MM.1S (cell line): ENCODE data around the gene CMIP.

Experiments used
- EZH2 ChIP-seq: fragments of 300-600 bp; sonication (generic); optimal IDR thresholded peaks from 2 replicates; pipeline ENCODE3; 2017; ENCODE audit warnings: low read depth, mild to moderate bottlenecking, antibody characterized with exemption, low read length, mixed read lengths
- TF ChIP-seq, protein P1 (sequence below): fragments of 300-600 bp; sonication (generic); IDR thresholded peaks from 2 replicates; pipeline ENCODE4 v1.5.1; 2016; ENCODE audit warnings: antibody characterized with exemption, low read length, mixed read lengths

DNA sequence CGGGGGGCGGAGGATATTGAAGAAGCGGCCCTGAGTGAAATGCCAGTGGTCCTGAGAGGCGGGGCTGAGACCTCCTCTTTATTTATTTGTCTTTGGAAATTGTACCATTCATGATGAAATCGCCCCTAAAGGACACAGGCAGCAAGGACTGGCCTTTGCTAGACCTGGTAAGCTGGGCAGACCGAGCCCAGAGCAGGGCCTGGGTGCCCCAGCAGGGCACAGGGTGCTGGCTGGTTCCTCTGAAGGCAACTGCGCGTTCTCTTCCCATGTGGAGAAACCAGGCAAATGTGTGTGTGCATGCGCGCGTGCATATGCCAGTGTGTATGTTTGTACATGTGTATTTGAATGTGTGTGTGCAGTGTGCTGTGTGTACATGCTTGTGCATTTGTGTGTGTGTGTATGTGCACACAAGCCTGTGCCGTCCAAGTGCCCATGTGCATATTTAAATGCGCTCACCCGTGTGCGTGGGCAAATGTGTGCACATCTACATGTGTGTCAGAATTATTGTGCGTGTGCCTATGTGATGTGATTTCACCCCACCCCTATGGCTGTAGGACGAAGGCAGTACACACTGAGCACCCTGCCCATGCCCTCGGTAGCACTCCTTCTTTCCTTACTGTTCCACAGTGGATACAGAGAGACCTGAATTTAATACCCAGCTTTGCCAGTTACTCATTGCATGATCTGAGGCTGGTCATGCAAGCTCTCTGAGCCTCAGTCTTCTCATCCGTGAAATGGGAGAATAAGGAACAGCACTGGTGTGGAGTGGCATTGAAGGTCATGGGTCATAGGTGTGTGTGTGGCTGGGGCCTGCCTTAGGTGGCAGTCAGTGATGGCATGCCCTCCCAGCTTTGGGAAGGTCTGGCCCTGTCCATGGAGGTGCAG is 105.2 kb downstream of the CMIP start:
- TF ChIP-seq, protein P1, sequence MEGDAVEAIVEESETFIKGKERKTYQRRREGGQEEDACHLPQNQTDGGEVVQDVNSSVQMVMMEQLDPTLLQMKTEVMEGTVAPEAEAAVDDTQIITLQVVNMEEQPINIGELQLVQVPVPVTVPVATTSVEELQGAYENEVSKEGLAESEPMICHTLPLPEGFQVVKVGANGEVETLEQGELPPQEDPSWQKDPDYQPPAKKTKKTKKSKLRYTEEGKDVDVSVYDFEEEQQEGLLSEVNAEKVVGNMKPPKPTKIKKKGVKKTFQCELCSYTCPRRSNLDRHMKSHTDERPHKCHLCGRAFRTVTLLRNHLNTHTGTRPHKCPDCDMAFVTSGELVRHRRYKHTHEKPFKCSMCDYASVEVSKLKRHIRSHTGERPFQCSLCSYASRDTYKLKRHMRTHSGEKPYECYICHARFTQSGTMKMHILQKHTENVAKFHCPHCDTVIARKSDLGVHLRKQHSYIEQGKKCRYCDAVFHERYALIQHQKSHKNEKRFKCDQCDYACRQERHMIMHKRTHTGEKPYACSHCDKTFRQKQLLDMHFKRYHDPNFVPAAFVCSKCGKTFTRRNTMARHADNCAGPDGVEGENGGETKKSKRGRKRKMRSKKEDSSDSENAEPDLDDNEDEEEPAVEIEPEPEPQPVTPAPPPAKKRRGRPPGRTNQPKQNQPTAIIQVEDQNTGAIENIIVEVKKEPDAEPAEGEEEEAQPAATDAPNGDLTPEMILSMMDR: no peak
- no peak for TF ChIP-seq EZH2
